ENCODE results near the gene RNF213.
A peak's percentile ranks its signal among the peaks of the same experiment; 100 is the strongest.

RNF213 gene

GRCh38 chr17:80284631-80285030 is 24.0 kb downstream of the RNF213 start:
- peak; percentile 4 for TF ChIP-seq CTCF (IDR thresholded peaks at IDR 0.05; ENCODE audit: extremely low read depth, missing control alignments)
- no peak for DNase-seq (ENCODE audit: low spot score)

GRCh38 chr17:80285237-80285920 is 24.7 kb downstream of the RNF213 start:
- no peak for TF ChIP-seq CTCF (IDR thresholded peaks at IDR 0.05; ENCODE audit: extremely low read depth, missing control alignments)
- no peak for DNase-seq (ENCODE audit: low spot score)

- DNase-seq (ENCODE audit: low spot score) = no peak
- no peak for TF ChIP-seq CTCF (IDR thresholded peaks at IDR 0.05; ENCODE audit: extremely low read depth, missing control alignments)
Measured at GRCh38 chr17:80286638-80286960, 25.9 kb downstream of the RNF213 start.

- no peak for TF ChIP-seq CTCF (IDR thresholded peaks at IDR 0.05; ENCODE audit: extremely low read depth, missing control alignments)
- DNase-seq (ENCODE audit: low spot score) = no peak
Measured at GRCh38 chr17:80287038-80287437, 26.4 kb downstream of the RNF213 start.

GRCh38 chr17:80287806-80288567 is 27.3 kb downstream of the RNF213 start:
- DNase-seq (ENCODE audit: low spot score) = no peak
- TF ChIP-seq CTCF (IDR thresholded peaks at IDR 0.05; ENCODE audit: extremely low read depth, missing control alignments) = no peak

- DNase-seq (ENCODE audit: low spot score) = no peak
Measured at GRCh38 chr17:80289616-80290015, 29.0 kb downstream of the RNF213 start.

More at GRCh38 chr17:80289616-80290015, 29.0 kb downstream of the RNF213 start:
- no peak for TF ChIP-seq CTCF (IDR thresholded peaks at IDR 0.05; ENCODE audit: extremely low read depth, missing control alignments)

Data from GM20000 (cell line).